ENCODE data around the gene PTCSC3. TPM values are rescaled to one million over a fixed set of nuclear protein-coding genes. Genes with fewer than 3 reads are reported as not detected.

PTCSC3 gene
- total RNA-seq, 1 donor from 2014 or later, result not detected

DNA sequence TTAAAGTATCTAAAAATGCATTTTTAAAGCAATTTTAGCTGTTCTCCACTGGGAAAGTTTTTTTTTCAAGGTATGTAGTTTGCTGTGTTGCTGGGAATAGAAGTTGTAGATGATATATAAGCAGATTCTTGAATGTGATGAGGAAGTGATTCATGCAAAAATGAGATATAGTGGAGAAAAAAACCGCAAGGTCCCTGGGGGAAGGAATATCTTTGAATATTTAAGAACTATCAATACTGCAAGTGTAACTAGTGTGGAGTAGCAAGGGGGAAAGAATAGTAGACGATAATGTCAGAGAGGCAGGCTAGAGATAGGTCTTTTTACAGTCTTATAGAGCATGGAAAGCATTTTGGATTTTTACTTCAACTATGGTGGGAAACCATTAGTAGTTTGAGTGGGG is 42.5 kb downstream of the PTCSC3 start:
- TF ChIP-seq EZH2 (IDR thresholded peaks at IDR 0.05; ENCODE audit: insufficient read depth, low read length), result no peak
- TF ChIP-seq, protein P1, sequence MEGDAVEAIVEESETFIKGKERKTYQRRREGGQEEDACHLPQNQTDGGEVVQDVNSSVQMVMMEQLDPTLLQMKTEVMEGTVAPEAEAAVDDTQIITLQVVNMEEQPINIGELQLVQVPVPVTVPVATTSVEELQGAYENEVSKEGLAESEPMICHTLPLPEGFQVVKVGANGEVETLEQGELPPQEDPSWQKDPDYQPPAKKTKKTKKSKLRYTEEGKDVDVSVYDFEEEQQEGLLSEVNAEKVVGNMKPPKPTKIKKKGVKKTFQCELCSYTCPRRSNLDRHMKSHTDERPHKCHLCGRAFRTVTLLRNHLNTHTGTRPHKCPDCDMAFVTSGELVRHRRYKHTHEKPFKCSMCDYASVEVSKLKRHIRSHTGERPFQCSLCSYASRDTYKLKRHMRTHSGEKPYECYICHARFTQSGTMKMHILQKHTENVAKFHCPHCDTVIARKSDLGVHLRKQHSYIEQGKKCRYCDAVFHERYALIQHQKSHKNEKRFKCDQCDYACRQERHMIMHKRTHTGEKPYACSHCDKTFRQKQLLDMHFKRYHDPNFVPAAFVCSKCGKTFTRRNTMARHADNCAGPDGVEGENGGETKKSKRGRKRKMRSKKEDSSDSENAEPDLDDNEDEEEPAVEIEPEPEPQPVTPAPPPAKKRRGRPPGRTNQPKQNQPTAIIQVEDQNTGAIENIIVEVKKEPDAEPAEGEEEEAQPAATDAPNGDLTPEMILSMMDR (IDR thresholded peaks at IDR 0.05; ENCODE audit: insufficient read depth, low read depth, low read length), result no peak
- no peaks in the 10 kb centered on the region for H3K9me3 Mint-ChIP-seq (ENCODE audit: unreplicated experiment)
- Histone ChIP-seq H4K20me1 (ENCODE audit: insufficient read depth, low read length) (no peaks in the 10 kb centered on the region), H3K4me3 (ENCODE audit: insufficient read depth, low read depth, low read length) (no peak overlapping the region), H3K9me3 (ENCODE audit: insufficient read depth, low read depth, low read length) (no peaks in the 10 kb centered on the region), H2AFZ (ENCODE audit: low read depth, low read length) (no peak overlapping the region), H3K36me3 (ENCODE audit: insufficient read depth, low read length) (no peaks in the 10 kb centered on the region), H3K9ac (ENCODE audit: low read length) (no peak overlapping the region), H3K27me3 (ENCODE audit: insufficient read depth, low read length) (no peaks in the 10 kb centered on the region), H3K4me1 (ENCODE audit: insufficient read depth, low read length) (no peaks in the 10 kb centered on the region), H3K79me2 (ENCODE audit: insufficient read depth, low read length) (no peaks in the 10 kb centered on the region), H3K27ac (ENCODE audit: low read depth, low read length) (no peak overlapping the region), H3K4me2 (ENCODE audit: low read length) (no peak overlapping the region)
- H3K4me3 Mint-ChIP-seq (ENCODE audit: unreplicated experiment), result no peak overlapping the region
- H3K4me1 Mint-ChIP-seq (ENCODE audit: low read depth, unreplicated experiment), result no peaks in the 10 kb centered on the region
- H3K36me3 Mint-ChIP-seq (ENCODE audit: low read depth, unreplicated experiment), result no peaks in the 10 kb centered on the region
- FAIRE-seq (no peak), DNase-seq (ENCODE audit: low read depth) (no peak)
- no peak overlapping the region for H3K27ac Mint-ChIP-seq (ENCODE audit: unreplicated experiment)
- H3K27me3 Mint-ChIP-seq (ENCODE audit: low read depth, unreplicated experiment), result no peaks in the 10 kb centered on the region

DNA sequence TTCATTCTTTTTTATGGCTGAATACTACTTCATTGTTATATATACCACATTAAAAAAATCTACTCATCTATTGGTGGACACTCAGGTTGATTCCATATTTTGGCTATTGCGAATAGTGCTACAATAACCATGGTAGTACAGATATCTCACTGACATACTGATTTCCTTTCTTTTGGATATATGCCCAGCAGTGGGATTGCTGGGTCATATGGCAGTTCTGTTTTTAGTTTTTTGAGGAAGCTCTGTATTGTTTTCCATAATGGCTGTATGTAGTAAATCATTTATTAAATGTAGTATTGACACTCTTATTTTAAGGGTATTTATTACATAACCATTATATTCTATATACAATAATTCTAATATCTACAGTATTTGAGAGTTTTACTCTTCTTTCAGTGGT is 43.7 kb downstream of the PTCSC3 start:
- no peaks in the 10 kb centered on the region for H3K9me3 Mint-ChIP-seq (ENCODE audit: unreplicated experiment)
- no peaks in the 10 kb centered on the region for H3K36me3 ChIP-seq (ENCODE audit: insufficient read depth, low read length)
- H3K79me2 ChIP-seq (ENCODE audit: insufficient read depth, low read length), result no peaks in the 10 kb centered on the region
- DNase-seq (ENCODE audit: low read depth) (no peak), FAIRE-seq (no peak)
- no peak for TF ChIP-seq EZH2 (IDR thresholded peaks at IDR 0.05; ENCODE audit: insufficient read depth, low read length)
- TF ChIP-seq, protein P1 (IDR thresholded peaks at IDR 0.05; ENCODE audit: insufficient read depth, low read depth, low read length), result no peak
- no peaks in the 10 kb centered on the region for H3K4me1 Mint-ChIP-seq (ENCODE audit: low read depth, unreplicated experiment)
- no peak overlapping the region for H3K27ac ChIP-seq (ENCODE audit: low read depth, low read length)
- H3K36me3 Mint-ChIP-seq (ENCODE audit: low read depth, unreplicated experiment), result no peaks in the 10 kb centered on the region
- no peaks in the 10 kb centered on the region for H3K27me3 ChIP-seq (ENCODE audit: insufficient read depth, low read length)
- no peak overlapping the region for H3K4me2 ChIP-seq (ENCODE audit: low read length)
- H3K27ac Mint-ChIP-seq (ENCODE audit: unreplicated experiment), result no peak overlapping the region
- no peak overlapping the region for H2AFZ ChIP-seq (ENCODE audit: low read depth, low read length)
- H3K9me3 ChIP-seq (ENCODE audit: insufficient read depth, low read depth, low read length), result no peaks in the 10 kb centered on the region
- no peaks in the 10 kb centered on the region for H4K20me1 ChIP-seq (ENCODE audit: insufficient read depth, low read length)
- no peak overlapping the region for H3K4me3 Mint-ChIP-seq (ENCODE audit: unreplicated experiment)
- no peaks in the 10 kb centered on the region for H3K4me1 ChIP-seq (ENCODE audit: insufficient read depth, low read length)
- H3K27me3 Mint-ChIP-seq (ENCODE audit: low read depth, unreplicated experiment), result no peaks in the 10 kb centered on the region
- H3K9ac ChIP-seq (ENCODE audit: low read length), result no peak overlapping the region
- H3K4me3 ChIP-seq (ENCODE audit: insufficient read depth, low read depth, low read length), result no peak overlapping the region

DNA sequence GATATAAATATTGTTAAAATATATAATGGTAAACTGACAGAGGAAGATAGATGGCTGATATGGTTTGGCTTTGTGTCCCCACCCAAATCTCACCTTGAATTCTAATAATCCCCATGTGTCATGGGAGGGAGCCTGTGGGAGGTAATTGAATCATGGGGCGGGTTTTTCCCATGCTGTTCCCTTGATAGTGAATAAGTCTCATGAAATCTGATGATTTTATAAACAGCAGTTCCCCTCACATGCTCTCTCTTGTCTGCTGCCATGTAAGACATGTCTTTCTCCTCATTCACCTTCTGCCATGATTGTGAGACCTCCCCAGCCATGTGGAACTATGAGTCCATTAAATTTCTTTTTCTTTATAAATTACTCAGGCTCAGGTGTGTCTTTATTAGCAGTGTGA is 46.3 kb downstream of the PTCSC3 start:
- Histone ChIP-seq H3K4me2 (ENCODE audit: low read length) (no peak overlapping the region), H2AFZ (ENCODE audit: low read depth, low read length) (no peak overlapping the region), H3K27ac (ENCODE audit: low read depth, low read length) (no peak overlapping the region), H3K9me3 (ENCODE audit: insufficient read depth, low read depth, low read length) (no peaks in the 10 kb centered on the region), H3K36me3 (ENCODE audit: insufficient read depth, low read length) (no peaks in the 10 kb centered on the region), H4K20me1 (ENCODE audit: insufficient read depth, low read length) (no peaks in the 10 kb centered on the region), H3K9ac (ENCODE audit: low read length) (no peak overlapping the region), H3K4me3 (ENCODE audit: insufficient read depth, low read depth, low read length) (no peak overlapping the region), H3K27me3 (ENCODE audit: insufficient read depth, low read length) (no peaks in the 10 kb centered on the region), H3K79me2 (ENCODE audit: insufficient read depth, low read length) (no peaks in the 10 kb centered on the region), H3K4me1 (ENCODE audit: insufficient read depth, low read length) (no peaks in the 10 kb centered on the region)
- Mint-ChIP-seq H3K4me3 (ENCODE audit: unreplicated experiment) (no peak overlapping the region), H3K36me3 (ENCODE audit: low read depth, unreplicated experiment) (no peaks in the 10 kb centered on the region), H3K9me3 (ENCODE audit: unreplicated experiment) (peaks cover 4% of the 10 kb centered on the region), H3K27me3 (ENCODE audit: low read depth, unreplicated experiment) (no peaks in the 10 kb centered on the region), H3K27ac (ENCODE audit: unreplicated experiment) (no peak overlapping the region), H3K4me1 (ENCODE audit: low read depth, unreplicated experiment) (no peaks in the 10 kb centered on the region)
- no peak for DNase-seq (ENCODE audit: low read depth)
- TF ChIP-seq, protein P1 (IDR thresholded peaks at IDR 0.05; ENCODE audit: insufficient read depth, low read depth, low read length), result no peak
- TF ChIP-seq EZH2 (IDR thresholded peaks at IDR 0.05; ENCODE audit: insufficient read depth, low read length), result no peak
- no peak for FAIRE-seq

Measured in astrocyte (in vitro differentiated cells and primary cell).